ENCODE results near the gene HOXC5.

DNA sequence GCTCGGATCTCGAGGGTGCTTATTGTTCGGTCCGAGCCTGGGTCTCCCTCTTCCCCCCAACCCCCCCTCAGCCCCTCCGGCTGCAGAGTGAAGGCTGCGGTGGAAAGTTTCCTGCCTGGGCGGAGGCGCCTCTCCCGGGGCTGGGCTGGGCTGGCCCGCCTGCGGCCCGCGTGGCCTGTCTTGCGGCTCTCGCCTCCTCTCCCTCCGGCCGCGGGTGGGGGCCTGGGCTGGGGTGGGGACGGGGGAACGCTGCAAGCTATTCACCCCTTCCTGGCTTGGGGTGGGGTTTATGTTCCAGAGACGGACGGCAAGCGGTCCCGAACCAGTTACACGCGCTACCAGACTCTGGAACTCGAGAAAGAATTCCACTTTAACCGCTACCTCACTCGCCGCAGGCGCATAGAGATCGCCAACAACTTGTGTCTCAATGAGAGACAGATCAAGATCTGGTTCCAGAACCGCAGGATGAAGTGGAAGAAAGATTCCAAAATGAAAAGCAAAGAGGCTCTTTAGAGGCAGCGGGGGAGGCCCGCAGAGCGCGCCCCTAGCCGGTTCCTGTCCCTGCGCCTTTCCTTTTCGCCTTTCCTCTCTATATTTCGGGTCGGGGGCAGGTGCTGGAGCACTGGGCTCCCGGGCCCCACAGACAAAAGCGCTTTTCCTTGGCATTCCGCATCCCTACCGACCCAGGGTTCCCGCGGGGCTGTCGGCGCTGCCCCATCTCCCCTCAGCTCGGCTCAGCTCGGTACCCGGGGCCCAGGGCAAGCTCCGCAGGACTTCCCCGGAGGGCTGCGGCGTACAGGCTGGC is 1.3 kb downstream of the HOXC5 start:
- TF ChIP-seq, protein P1, sequence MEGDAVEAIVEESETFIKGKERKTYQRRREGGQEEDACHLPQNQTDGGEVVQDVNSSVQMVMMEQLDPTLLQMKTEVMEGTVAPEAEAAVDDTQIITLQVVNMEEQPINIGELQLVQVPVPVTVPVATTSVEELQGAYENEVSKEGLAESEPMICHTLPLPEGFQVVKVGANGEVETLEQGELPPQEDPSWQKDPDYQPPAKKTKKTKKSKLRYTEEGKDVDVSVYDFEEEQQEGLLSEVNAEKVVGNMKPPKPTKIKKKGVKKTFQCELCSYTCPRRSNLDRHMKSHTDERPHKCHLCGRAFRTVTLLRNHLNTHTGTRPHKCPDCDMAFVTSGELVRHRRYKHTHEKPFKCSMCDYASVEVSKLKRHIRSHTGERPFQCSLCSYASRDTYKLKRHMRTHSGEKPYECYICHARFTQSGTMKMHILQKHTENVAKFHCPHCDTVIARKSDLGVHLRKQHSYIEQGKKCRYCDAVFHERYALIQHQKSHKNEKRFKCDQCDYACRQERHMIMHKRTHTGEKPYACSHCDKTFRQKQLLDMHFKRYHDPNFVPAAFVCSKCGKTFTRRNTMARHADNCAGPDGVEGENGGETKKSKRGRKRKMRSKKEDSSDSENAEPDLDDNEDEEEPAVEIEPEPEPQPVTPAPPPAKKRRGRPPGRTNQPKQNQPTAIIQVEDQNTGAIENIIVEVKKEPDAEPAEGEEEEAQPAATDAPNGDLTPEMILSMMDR (IDR thresholded peaks at IDR 0.05): no peak
- TF ChIP-seq POLR2A (IDR thresholded peaks at IDR 0.05): no peak

Data from testis (tissue), 2 donors.